Eye (tissue), 1 donor: ENCODE results near the gene FLT1.

Experiments used
- DNase-seq: peaks from one replicate; pipeline ENCODE4 v3.0.0-alpha.2; 2015

FLT1 gene

GRCh38 chr13:28485097-28485496 is 9.8 kb downstream of the FLT1 start:
- DNase-seq = no peak

GRCh38 chr13:28483313-28483931 is 11.5 kb downstream of the FLT1 start:
- DNase-seq = no peak

GRCh38 chr13:28479005-28479404 is 15.9 kb downstream of the FLT1 start:
- no peak for DNase-seq

GRCh38 chr13:28478127-28478526 is 16.8 kb downstream of the FLT1 start:
- no peak for DNase-seq

GRCh38 chr13:28477709-28477973 is 17.3 kb downstream of the FLT1 start:
- no peak for DNase-seq

GRCh38 chr13:28476919-28477708 is 17.8 kb downstream of the FLT1 start:
- no peak for DNase-seq

GRCh38 chr13:28475916-28476725 is 18.8 kb downstream of the FLT1 start:
- no peak for DNase-seq

GRCh38 chr13:28474491-28475134 is 20.3 kb downstream of the FLT1 start:
- no peak for DNase-seq

GRCh38 chr13:28473044-28473443 is 21.9 kb downstream of the FLT1 start:
- DNase-seq = no peak

- DNase-seq = no peak
Observed at GRCh38 chr13:28471421-28471820, 23.5 kb downstream of the FLT1 start.

- no peak for DNase-seq
Observed at GRCh38 chr13:28470296-28470695, 24.6 kb downstream of the FLT1 start.

GRCh38 chr13:28469316-28469715 is 25.6 kb downstream of the FLT1 start:
- no peak for DNase-seq

- no peak for DNase-seq
Observed at GRCh38 chr13:28468023-28468915, 26.7 kb downstream of the FLT1 start.

GRCh38 chr13:28467034-28467433 is 27.9 kb downstream of the FLT1 start:
- no peak for DNase-seq

GRCh38 chr13:28466151-28466550 is 28.8 kb downstream of the FLT1 start:
- no peak for DNase-seq

- no peak for DNase-seq
Observed at GRCh38 chr13:28464861-28465460, 30.0 kb downstream of the FLT1 start.

GRCh38 chr13:28463481-28463880 is 31.4 kb downstream of the FLT1 start:
- no peak for DNase-seq

GRCh38 chr13:28459911-28460310 is 35.0 kb downstream of the FLT1 start:
- DNase-seq = no peak

- DNase-seq = no peak
Observed at GRCh38 chr13:28458608-28459007, 36.3 kb downstream of the FLT1 start.

- no peak for DNase-seq
Observed at GRCh38 chr13:28458051-28458450, 36.9 kb downstream of the FLT1 start.

- no peak for DNase-seq
Observed at GRCh38 chr13:28457521-28457920, 37.4 kb downstream of the FLT1 start.

GRCh38 chr13:28455580-28456194 is 39.2 kb downstream of the FLT1 start:
- DNase-seq = no peak
